DND-41 (cell line): ENCODE results near the gene EEF1AKMT1.

Experiments used
- ATAC-seq: fragments of 200-7000 bp; cut with Tn5 transposase; 3 replicates; pipeline ENCODE4 v1.9.1; 2021; ENCODE audit warnings: low read depth; ENCODE audit not compliant: insufficient read depth
- DNase-seq: peaks from one replicate; pipeline ENCODE4 v3.0.0-alpha.2; 2020
- H2AFZ ChIP-seq: 2 replicates; pipeline ENCODE4 v1.6.0; 2012; ENCODE audit warnings: low read depth, low read length
- H3K27ac ChIP-seq: 2 replicates; pipeline ENCODE4 v1.5.1; 2012; ENCODE audit warnings: low read length, inconsistent platforms
- H3K27me3 ChIP-seq: fragments of 200-600 bp; sonication (generic); 2 replicates; pipeline ENCODE4 v1.6.0; 2012; ENCODE audit warnings: low read length, mild to moderate bottlenecking, inconsistent platforms; ENCODE audit not compliant: insufficient read depth, poor library complexity
- H3K36me3 ChIP-seq: 2 replicates; pipeline ENCODE4 v1.5.1; 2012; ENCODE audit warnings: low read length, inconsistent platforms; ENCODE audit not compliant: insufficient read depth
- H3K4me1 ChIP-seq: 2 replicates; pipeline ENCODE4 v1.5.1; 2012; ENCODE audit warnings: mild to moderate bottlenecking, low read length; ENCODE audit not compliant: insufficient read depth
- H3K4me2 ChIP-seq: 2 replicates; pipeline ENCODE4 v1.6.0; 2012; ENCODE audit warnings: mild to moderate bottlenecking, moderate library complexity, low read length, inconsistent platforms; ENCODE audit not compliant: insufficient read depth
- H3K4me3 ChIP-seq, 2 experiments: fragments of 200-600 bp in 1 of 2; shearing (Covaris generic) in 1 of 2; 2 replicates each; pipeline ENCODE4 v1.5.1; 2012 to 2016; ENCODE audit warnings: inconsistent platforms in 2 of 2, low read length in 2 of 2, mild to moderate bottlenecking in 2 of 2, low read depth in 1 of 2, moderate library complexity in 1 of 2
- H3K79me2 ChIP-seq: 2 replicates; pipeline ENCODE4 v1.6.0; 2012; ENCODE audit warnings: low read length, inconsistent platforms; ENCODE audit not compliant: insufficient read depth
- H3K9ac ChIP-seq: 2 replicates; pipeline ENCODE4 v1.6.0; 2012; ENCODE audit warnings: low read depth, mild to moderate bottlenecking, inconsistent platforms, low read length, moderate library complexity
- H3K9me3 ChIP-seq: 2 replicates; pipeline ENCODE4 v1.5.1; 2012; ENCODE audit warnings: low read length, moderate library complexity, mild to moderate bottlenecking, inconsistent platforms; ENCODE audit not compliant: insufficient read depth, severe bottlenecking
- H4K20me1 ChIP-seq: 2 replicates; pipeline ENCODE4 v1.6.0; 2012; ENCODE audit warnings: low read length; ENCODE audit not compliant: insufficient read depth
- EZH2 ChIP-seq: IDR thresholded peaks from 3 replicates; pipeline ENCODE4 v1.6.1; 2012; ENCODE audit warnings: borderline replicate concordance, low read depth, mild to moderate bottlenecking, moderate library complexity, low read length, inconsistent platforms; ENCODE audit not compliant: severe bottlenecking
- TF ChIP-seq, protein P1 (sequence below): IDR thresholded peaks from 2 replicates; pipeline ENCODE4 v1.5.1; 2012; ENCODE audit warnings: borderline replicate concordance, low read length, moderate library complexity, mild to moderate bottlenecking; ENCODE audit not compliant: poor library complexity, severe bottlenecking; ENCODE audit errors: extremely low read depth

The EEF1AKMT1 gene

DNA sequence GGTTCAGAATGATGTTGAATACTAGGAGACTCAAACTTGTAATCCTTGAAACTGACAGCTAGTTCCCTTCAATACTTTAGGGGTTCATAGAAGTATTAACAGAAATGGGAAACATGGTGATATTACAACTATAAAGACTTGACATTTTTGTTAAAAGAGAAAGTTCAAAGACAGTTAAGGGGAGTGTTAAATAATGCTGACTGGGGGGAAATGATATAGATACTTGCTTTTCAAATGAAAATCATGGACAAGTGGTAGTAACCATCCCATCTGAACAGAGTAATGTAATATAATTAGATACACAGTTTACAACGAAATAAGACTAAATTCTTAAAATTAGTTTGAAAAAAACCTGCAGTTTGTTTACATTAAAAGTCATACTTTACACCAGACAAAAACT lies 6.6 kb upstream of the EEF1AKMT1 start:
- no peak for ATAC-seq
- DNase-seq = no peak
- H3K4me1 ChIP-seq = no peaks in the 10 kb centered on the region
- H3K27ac ChIP-seq = no peak overlapping the region
- no peak overlapping the region for H2AFZ ChIP-seq
- H3K36me3 ChIP-seq = peaks cover 34% of the 10 kb centered on the region
- TF ChIP-seq EZH2 = no peak
- TF ChIP-seq, protein P1, sequence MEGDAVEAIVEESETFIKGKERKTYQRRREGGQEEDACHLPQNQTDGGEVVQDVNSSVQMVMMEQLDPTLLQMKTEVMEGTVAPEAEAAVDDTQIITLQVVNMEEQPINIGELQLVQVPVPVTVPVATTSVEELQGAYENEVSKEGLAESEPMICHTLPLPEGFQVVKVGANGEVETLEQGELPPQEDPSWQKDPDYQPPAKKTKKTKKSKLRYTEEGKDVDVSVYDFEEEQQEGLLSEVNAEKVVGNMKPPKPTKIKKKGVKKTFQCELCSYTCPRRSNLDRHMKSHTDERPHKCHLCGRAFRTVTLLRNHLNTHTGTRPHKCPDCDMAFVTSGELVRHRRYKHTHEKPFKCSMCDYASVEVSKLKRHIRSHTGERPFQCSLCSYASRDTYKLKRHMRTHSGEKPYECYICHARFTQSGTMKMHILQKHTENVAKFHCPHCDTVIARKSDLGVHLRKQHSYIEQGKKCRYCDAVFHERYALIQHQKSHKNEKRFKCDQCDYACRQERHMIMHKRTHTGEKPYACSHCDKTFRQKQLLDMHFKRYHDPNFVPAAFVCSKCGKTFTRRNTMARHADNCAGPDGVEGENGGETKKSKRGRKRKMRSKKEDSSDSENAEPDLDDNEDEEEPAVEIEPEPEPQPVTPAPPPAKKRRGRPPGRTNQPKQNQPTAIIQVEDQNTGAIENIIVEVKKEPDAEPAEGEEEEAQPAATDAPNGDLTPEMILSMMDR = no peak
- H3K4me3 ChIP-seq = no peak overlapping the region
- no peak overlapping the region for H3K4me2 ChIP-seq
- no peaks in the 10 kb centered on the region for H4K20me1 ChIP-seq
- H3K27me3 ChIP-seq = no peaks in the 10 kb centered on the region
- no peaks in the 10 kb centered on the region for H3K79me2 ChIP-seq
- no peaks in the 10 kb centered on the region for H3K9me3 ChIP-seq
- no peak overlapping the region for H3K9ac ChIP-seq

DNA sequence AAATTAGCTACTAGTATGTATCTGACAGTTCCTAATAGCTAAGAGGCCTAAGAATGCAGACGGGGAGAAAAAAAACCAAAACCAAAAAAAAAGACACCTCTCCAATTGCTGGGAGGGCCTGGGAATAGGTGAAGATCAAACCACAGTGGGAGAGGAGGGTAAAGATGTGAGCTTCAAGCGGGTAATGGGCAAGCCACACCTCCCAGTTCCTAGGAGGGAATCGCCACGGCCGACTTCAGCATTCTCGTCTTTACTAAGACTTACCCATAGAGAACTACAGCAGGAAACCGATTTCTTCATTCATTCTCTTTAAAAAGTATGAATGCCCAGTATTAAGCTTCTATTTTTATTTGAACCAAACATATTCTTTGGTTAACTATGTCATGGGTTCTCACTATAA lies 5.6 kb upstream of the EEF1AKMT1 start:
- no peaks in the 10 kb centered on the region for H4K20me1 ChIP-seq
- no peak for ATAC-seq
- H3K27me3 ChIP-seq = no peaks in the 10 kb centered on the region
- H3K4me1 ChIP-seq = peaks cover 4% of the 10 kb centered on the region
- no peaks in the 10 kb centered on the region for H3K9me3 ChIP-seq
- no peak overlapping the region for H3K9ac ChIP-seq
- no peak overlapping the region for H3K4me2 ChIP-seq
- H3K4me3 ChIP-seq = no peak overlapping the region
- no peak for DNase-seq
- no peak overlapping the region for H3K27ac ChIP-seq
- H3K79me2 ChIP-seq = no peaks in the 10 kb centered on the region
- TF ChIP-seq, protein P1 = no peak
- TF ChIP-seq EZH2 = no peak
- H2AFZ ChIP-seq = no peak overlapping the region
- H3K36me3 ChIP-seq = peaks cover 25% of the 10 kb centered on the region; the same call in 1 of the 2 replicates

DNA sequence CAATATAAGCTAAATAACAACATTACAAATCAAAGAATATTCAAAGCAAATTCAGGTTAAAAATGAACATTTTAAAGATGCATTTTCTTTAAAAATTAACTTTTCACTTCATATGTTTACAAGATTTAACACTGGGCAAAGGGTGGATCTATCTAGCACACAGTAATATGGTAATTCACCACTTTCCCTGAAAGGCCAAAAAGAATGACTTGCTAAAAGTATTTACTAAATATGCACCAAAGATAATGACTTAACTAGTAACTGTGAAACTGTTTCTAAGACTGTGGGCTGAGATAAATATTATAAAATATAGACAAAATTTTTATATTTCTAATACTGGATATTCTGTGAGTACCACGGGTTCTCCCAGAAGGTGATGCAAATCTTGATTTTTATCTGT lies 4.5 kb upstream of the EEF1AKMT1 start:
- Histone ChIP-seq H2AFZ (no peak overlapping the region), H3K9me3 (no peaks in the 10 kb centered on the region), H3K27ac (no peak overlapping the region), H3K4me1 (peaks cover 13% of the 10 kb centered on the region), H3K36me3 (peaks cover 17% of the 10 kb centered on the region; the same call in 1 of the 2 replicates), H3K27me3 (no peaks in the 10 kb centered on the region), H4K20me1 (no peaks in the 10 kb centered on the region), H3K79me2 (peaks cover 4% of the 10 kb centered on the region), H3K9ac (no peak overlapping the region), H3K4me2 (no peak overlapping the region), H3K4me3 (no peak overlapping the region)
- no peak for DNase-seq
- no peak for ATAC-seq
- TF ChIP-seq, protein P1 = no peak
- no peak for TF ChIP-seq EZH2

GRCh38 chr13:20776751-20777150 lies 3.0 kb upstream of the EEF1AKMT1 start:
- DNase-seq = no peak
- Histone ChIP-seq H3K4me2 (no peak overlapping the region), H4K20me1 (no peaks in the 10 kb centered on the region), H3K27ac (no peak overlapping the region), H3K79me2 (peaks cover 17% of the 10 kb centered on the region), H3K4me1 (peaks cover 26% of the 10 kb centered on the region), H3K36me3 (peaks cover 10% of the 10 kb centered on the region), H3K4me3 (no peak overlapping the region), H3K27me3 (no peaks in the 10 kb centered on the region), H2AFZ (no peak overlapping the region), H3K9me3 (no peaks in the 10 kb centered on the region), H3K9ac (no peak overlapping the region)
- no peak for ATAC-seq
- TF ChIP-seq, protein P1 = peak; percentile 31
- TF ChIP-seq EZH2 = no peak
